GM12801 (cell line): ENCODE measurements around the gene SEMG1.

ENCODE experiments used
- TF ChIP-seq, protein P1 (sequence below): IDR thresholded peaks from one replicate; pipeline ENCODE4 v1.5.1; 2011; ENCODE audit warnings: control low read depth; ENCODE audit not compliant: insufficient read length; ENCODE audit errors: extremely low read depth

Gene SEMG1

DNA sequence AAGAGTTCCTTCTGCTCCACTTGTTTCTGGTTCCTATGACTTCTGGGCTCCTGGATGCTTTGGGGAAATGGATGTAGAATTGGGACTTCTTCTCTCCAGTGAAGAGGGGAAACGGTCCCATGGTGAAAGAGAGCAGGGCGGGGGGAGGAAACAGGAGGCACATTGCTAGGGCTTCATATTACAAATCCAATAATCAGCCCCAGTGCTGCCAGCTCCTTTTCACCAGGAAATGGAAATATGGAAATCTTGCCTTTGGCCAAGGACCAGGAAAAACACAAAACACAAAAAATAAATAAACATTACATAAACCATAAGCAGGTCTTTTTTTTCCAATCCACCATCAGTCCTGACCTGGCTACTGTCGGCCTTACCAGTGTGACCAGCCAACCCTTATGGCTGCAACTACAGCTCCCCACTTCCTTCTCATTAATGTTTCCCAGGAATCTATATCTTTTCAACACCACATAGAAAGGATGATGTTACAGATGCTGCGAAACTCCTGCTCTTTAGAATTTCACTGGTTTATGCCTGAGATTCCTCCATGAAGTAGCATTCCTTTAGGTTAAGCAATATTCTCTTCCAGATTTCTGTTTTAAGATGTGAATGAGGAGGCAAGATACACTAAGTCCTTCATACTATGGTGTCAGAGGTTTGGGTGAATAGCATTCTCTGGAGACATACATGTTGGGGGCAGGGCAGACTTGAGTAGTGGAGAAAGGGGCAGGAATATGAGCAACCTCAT is 30.1 kb upstream of the SEMG1 start:
- TF ChIP-seq, protein P1, sequence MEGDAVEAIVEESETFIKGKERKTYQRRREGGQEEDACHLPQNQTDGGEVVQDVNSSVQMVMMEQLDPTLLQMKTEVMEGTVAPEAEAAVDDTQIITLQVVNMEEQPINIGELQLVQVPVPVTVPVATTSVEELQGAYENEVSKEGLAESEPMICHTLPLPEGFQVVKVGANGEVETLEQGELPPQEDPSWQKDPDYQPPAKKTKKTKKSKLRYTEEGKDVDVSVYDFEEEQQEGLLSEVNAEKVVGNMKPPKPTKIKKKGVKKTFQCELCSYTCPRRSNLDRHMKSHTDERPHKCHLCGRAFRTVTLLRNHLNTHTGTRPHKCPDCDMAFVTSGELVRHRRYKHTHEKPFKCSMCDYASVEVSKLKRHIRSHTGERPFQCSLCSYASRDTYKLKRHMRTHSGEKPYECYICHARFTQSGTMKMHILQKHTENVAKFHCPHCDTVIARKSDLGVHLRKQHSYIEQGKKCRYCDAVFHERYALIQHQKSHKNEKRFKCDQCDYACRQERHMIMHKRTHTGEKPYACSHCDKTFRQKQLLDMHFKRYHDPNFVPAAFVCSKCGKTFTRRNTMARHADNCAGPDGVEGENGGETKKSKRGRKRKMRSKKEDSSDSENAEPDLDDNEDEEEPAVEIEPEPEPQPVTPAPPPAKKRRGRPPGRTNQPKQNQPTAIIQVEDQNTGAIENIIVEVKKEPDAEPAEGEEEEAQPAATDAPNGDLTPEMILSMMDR = no peak

DNA sequence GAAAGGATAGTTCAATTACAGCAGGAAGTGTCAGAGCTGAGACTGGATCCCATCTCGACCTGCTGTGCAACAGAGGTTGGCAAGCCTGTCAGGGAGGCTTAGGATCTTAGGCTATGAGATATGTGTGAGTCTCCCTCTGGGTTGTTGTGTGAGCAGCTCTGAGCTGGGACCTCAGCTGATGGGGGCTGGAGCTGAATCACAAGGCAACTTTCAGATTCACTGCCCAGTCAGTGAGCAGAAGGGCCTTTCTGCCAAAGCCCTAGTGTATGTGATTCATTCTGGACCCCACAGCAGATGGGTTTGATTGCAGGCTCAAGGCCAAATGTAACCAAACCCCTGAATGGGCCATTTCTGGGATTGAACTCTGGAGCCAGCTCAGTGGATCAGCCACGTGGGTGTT is 27.7 kb upstream of the SEMG1 start:
- TF ChIP-seq, protein P1 = no peak

DNA sequence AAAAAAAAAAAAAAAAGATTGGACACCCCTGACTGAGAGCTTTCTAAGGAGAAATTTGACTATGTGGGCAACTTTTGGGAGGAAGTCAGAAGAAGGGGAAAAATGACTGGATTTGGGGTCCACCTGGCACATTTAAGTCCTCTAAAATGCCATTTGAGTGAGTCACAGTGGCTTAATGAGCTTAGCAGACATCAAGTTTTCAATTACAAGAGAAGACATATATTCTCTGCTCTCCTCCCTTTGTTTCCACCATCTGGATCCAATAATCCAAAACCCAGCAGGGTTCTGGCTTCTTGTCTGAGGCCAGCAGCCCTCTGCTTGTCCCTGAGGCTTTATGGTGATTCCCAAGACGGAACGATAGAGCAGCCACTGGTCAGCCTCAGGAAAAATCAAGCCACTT is 25.2 kb upstream of the SEMG1 start:
- TF ChIP-seq, protein P1 = no peak

DNA sequence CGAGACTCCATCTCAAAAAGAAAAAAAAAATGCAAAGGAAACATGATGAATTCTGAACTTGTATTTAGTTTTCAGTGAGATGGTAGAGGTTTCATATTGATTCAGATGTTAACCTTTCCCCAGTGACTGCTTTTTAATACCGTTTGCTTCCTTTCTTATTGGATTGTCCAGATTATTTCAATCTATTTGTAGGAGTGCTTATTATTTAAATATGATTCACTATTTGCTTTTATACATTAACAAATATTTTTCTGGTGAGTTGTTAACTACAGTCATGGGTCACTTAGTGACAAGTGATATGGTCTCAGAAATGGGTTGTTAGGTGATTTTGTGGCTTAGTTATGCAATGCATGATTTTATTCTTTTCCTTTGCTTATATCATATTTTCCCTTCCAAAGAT is 23.7 kb upstream of the SEMG1 start:
- TF ChIP-seq, protein P1 = no peak

DNA sequence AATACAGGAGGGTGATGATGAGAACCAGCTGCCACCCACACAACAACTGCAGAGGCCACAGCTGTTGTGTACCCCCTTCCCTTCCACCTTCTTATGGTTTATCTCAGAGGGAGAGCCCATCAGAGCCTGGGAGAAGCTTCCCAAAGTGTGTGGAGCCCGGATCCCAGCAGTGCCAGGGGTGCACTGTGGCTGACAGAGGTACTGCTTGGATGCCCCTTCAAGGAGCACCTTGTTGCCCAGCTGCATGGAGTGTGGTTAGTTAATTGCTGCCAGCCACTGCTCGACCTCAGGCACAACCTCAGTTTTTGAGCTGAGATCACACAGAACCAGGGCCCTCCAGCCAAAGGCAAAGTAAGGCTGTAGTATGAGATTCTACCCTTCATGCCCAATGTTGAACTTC is 19.1 kb upstream of the SEMG1 start:
- TF ChIP-seq, protein P1 = no peak

DNA sequence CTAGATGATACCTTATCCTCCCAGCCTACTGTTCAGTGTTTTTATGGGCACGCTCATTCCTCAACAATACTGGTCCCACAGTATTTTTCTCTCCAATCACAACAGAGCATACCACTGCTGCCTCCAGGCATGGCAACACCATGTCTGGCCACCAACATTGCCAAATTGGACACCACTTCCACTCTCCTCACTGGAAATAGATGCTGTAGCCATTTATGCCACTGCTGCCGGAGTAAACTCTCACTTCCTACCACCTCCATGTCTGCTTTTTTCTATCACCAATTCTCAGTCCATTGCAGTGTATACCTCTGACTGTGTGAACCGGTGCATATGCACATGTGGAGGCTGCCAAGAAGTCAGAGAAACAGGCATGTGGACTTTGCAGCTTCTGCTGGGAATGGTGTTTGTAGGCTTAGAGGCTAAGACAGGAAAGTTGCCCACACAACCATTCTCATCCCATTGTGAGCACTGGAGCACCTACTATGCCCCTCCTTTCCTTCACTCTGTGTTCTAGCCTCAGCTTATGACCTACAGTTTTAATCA is 17.7 kb upstream of the SEMG1 start:
- TF ChIP-seq, protein P1 = no peak

DNA sequence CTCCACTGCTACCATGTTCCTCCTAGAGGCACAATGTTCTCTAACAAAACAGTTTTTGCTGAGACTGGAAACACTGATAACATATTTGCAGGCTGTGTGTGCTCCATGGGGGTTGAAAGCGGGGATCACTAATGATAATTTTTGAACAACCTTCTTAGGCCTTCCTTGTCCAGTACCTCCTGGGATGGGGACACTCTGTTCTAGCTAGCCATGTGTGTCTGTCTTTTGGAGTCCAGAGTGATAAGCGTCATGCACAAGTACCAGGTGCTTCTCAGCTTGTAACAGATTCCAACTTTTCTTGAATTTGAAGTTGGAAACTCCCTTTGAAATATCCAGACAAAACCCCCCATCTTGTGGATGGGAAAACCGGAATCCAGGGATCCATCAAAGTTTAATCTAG is 17.0 kb upstream of the SEMG1 start:
- TF ChIP-seq, protein P1 = no peak

DNA sequence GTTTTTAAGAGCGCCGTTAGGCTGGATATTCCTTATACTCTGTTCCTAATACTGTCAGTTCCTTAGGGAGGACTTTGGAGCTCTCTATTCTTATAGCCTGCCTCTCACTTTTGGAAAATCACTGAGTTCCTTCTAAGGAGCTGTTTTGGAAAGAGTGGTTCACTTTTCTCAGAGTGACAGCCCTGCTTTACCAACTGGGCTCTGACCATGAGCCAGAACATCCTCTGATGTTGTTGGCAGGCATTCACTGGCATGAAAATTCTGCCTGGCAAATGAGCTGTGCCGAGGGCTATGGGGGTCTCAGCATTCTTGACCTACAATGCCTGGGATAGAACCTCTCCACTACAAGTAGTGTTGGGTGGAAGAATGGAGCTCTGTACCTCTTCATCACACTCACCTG is 14.9 kb upstream of the SEMG1 start:
- TF ChIP-seq, protein P1 = no peak
